Measurements from ENCODE around the gene RARRES2.
A peak's percentile ranks its signal among the peaks of the same experiment; 100 is the strongest.

RARRES2 gene

DNA sequence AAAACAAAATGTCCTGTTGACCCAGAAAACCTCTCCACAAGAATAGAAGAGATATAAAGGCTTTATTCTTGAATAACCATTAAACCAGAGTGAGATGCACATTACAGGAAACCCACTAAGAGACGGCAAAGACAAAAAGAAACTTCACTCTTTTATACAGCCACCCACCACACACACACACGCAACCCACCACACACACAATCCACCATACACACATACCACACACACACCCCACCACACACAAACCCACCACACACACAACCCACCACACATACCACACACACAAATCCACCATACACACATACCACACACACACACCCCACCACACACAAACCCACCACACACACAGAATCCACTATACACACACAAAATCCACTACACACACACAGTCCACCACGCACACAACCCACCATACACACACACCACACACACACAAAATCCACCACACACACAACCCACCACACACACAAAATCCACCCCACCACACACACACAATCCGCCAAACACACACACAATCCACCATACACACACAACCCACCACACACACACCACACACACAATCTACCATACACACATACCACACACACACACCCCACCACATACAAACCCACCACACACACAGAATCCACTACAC is 17.7 kb upstream of the RARRES2 start:
- Mint-ChIP-seq H3K36me3 (no peaks in the 10 kb centered on the region), H3K27me3 (no peaks in the 10 kb centered on the region), H3K27ac (peak overlapping the region; percentile 66), H3K4me1 (peaks cover 52% of the 10 kb centered on the region), H3K9me3 (no peaks in the 10 kb centered on the region), H3K4me3 (no peak overlapping the region)

DNA sequence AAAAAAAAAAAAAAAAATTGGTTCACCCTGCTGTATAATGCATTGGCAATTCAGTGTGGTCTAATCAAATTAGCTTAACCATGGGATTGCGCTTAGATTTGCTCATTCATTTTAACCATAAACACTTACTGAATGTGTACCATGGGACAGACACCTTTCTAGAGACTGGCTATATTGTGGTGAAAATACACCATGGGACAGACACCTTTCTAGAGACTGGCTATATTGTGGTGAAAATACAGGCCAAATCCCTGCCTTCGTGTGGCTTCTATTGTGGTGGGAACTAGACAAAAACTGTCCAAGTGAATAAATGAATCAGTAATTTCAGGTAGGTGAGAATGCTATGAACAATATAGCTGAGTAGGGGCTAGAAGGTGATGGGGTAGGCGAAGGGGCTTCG is 17.0 kb upstream of the RARRES2 start:
- Mint-ChIP-seq H3K27ac (peak overlapping the region; percentile 14), H3K9me3 (no peaks in the 10 kb centered on the region), H3K36me3 (no peaks in the 10 kb centered on the region), H3K4me3 (no peak overlapping the region), H3K4me1 (peaks cover 47% of the 10 kb centered on the region), H3K27me3 (no peaks in the 10 kb centered on the region)

DNA sequence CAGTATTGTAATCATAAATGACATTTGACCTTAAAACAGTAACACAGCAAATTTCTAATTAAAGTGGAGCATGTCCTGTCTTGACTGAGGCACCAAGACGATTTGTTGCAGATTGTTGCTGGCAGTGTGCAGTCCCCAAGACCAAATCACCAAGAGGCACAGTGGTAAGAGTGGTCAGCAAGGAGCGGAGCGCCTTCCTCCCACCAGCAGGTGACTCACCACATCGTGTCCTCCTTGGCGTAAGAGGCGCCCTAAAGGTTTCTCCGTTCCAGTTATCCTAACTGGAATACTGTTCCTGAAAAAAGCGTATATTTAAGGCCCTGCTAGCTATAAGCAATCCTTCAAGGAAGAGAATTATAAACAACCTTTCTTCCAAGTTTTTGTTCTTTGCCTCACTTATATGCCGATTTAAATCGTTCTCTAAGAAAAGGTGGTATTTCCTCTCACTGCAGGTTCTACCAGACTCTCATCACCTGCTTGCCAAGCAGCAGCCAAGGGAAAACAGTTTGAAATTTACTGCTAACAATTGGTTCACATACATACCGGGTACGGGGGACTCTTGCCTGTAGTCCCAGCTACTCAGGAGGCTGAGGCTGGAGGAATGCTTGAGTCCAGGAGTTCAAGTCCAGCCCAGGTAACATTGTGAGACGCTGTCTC is 16.5 kb upstream of the RARRES2 start:
- Mint-ChIP-seq H3K27me3 (no peaks in the 10 kb centered on the region), H3K4me1 (peaks cover 47% of the 10 kb centered on the region), H3K27ac (peak overlapping the region; percentile 92), H3K9me3 (no peaks in the 10 kb centered on the region), H3K4me3 (peak overlapping the region; percentile 77), H3K36me3 (no peaks in the 10 kb centered on the region)

DNA sequence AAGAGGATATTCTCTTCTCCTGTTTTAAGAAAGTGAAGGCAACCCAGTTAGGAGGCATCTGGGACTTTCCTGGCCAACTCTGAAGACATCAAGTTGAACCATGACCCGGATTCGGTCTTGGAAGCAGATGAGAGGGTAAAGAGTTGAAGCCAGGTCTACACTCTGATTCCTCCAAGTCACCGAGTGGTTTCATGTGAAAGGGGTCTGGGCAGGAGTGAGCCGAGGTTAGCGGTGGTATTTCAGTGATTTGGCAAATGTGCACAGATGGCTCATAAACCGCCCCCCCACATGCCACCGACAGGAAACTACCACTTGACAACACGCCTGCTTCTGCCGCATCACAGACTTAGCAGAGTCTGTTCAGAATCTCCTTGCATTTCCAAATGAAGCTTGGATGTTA is 15.8 kb upstream of the RARRES2 start:
- Mint-ChIP-seq H3K9me3 (no peaks in the 10 kb centered on the region), H3K4me1 (peaks cover 47% of the 10 kb centered on the region), H3K27ac (peak overlapping the region; percentile 92), H3K36me3 (no peaks in the 10 kb centered on the region), H3K27me3 (no peaks in the 10 kb centered on the region), H3K4me3 (peak overlapping the region; percentile 77)

DNA sequence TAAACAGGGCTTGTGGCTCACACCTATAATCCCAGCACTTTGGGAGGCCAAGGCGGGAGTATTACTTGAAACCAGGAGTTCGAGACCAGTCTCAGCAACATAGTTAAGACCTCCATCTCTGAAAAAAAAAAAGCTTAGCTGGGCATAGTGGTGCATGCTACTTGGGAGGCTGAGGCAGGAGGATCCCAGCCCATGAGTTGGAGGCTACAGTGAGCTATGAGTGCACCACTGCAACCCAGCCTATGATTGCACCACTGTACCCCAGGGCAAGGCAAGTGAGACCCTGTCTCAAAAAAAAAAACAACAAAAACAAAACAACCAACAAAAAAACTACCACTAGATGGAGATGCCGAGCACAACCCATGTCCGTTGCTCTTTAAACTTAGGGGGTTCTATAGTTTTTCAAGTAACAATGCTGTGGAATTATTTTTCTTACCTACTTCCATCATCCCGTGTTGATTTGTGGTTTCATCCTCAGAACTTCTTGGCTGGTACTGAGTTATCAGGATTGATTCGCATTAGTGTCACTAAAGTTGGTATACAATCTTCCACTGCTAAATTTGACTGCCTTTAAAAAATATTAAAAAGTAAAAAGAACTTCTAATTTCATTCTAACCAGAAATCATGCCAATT is 15.0 kb upstream of the RARRES2 start:
- Mint-ChIP-seq H3K4me3 (peak overlapping the region; percentile 44), H3K9me3 (no peaks in the 10 kb centered on the region), H3K27ac (peak overlapping the region; percentile 62), H3K27me3 (no peaks in the 10 kb centered on the region), H3K4me1 (peaks cover 44% of the 10 kb centered on the region), H3K36me3 (no peaks in the 10 kb centered on the region)

DNA sequence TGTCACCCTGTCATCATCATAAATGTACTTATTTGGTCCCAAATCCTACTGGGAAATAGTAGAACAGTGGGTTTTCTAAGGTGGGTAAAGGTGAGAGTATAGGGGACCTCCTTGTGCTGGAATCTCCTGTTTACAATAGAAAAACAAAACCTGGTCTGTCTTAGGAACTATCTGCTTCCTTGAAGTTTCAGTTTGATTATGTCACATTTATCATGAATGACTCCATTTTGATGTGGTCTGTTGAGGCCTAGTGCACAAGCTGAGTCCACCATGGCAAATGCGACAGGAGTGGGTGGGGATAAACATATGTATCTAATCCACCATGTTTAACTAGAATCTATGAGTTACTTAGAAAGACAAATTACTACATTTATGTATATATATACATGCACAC is 14.2 kb upstream of the RARRES2 start:
- peaks cover 44% of the 10 kb centered on the region for H3K4me1 Mint-ChIP-seq
- no peaks in the 10 kb centered on the region for H3K36me3 Mint-ChIP-seq
- no peaks in the 10 kb centered on the region for H3K27me3 Mint-ChIP-seq
- no peaks in the 10 kb centered on the region for H3K9me3 Mint-ChIP-seq
- H3K27ac Mint-ChIP-seq: no peak overlapping the region
- no peak overlapping the region for H3K4me3 Mint-ChIP-seq

DNA sequence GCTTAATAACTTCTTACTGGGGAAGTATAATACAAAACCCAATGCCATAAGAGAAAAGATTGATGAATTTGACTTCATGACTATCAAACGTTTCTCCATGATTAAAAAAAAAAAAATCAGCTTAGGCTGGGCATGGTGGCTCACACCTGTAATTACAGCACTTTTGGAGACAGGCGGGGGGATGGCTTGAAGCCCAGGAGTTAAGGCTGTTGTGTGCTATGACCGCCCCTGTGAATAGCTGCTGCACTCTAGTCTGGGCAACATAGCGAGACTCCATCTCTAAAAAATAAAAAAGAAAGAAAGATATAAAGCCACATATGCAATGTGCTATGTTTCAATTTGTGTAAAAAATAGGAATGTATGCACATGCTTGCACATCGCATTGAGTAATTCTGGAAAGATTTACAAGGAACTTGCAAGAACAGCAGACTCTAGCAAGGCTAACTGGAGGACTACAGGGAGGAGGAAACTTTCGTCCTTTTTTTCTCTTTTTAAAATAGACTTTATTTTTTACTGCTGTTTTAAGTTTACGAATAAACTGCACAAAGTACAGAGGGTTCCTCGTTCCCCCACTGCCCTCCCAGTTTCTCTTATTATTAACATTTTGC is 10.3 kb upstream of the RARRES2 start:
- Mint-ChIP-seq H3K36me3 (no peaks in the 10 kb centered on the region), H3K27me3 (no peaks in the 10 kb centered on the region), H3K9me3 (no peaks in the 10 kb centered on the region), H3K4me3 (no peak overlapping the region), H3K27ac (no peak overlapping the region), H3K4me1 (peaks cover 11% of the 10 kb centered on the region)

DNA sequence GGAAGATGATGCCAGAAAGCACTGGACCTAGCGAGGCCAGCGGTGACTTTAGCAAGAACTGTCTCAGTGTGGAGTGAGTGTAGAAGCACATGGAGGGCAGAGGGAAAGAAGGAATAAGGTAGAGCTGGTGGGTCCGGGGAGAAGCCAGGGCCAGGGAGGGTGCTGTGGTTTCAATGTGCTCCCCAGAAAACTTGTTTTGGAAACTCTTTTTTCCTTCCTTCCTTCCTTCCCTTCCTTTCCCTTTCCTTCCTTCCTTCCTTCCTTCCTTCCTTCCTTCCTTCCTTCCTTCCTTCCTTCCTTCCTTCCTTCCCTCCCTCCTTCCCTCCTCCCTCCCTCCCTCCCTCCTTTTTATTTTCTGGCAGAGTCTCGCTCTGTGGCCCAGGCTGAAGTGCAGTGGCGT is 5.5 kb upstream of the RARRES2 start:
- no peaks in the 10 kb centered on the region for H3K9me3 Mint-ChIP-seq
- no peak overlapping the region for H3K4me3 Mint-ChIP-seq
- H3K4me1 Mint-ChIP-seq: peaks cover 3% of the 10 kb centered on the region
- H3K27ac Mint-ChIP-seq: no peak overlapping the region
- peaks cover 13% of the 10 kb centered on the region for H3K27me3 Mint-ChIP-seq
- no peaks in the 10 kb centered on the region for H3K36me3 Mint-ChIP-seq

DNA sequence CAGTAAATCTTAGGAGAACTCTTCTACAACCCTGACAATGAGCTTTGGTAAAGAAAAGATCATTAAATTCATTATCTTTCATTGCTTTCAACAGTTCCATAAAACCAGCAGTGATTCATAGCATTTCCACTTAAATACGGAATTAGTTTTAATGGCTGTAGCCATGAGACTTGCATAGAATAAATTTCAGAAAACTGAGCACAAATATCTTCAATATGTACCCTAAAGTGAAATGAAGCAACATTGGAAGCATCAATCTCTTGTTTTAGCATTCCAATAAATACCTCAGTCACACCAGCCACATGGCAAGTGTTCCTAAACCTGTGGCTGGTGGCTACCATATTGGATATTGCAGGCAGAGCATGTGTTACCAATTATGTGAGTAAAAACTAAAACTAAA is 3.6 kb upstream of the RARRES2 start:
- H3K9me3 Mint-ChIP-seq: no peaks in the 10 kb centered on the region
- peaks cover 18% of the 10 kb centered on the region for H3K27me3 Mint-ChIP-seq
- H3K4me3 Mint-ChIP-seq: no peak overlapping the region

DNA sequence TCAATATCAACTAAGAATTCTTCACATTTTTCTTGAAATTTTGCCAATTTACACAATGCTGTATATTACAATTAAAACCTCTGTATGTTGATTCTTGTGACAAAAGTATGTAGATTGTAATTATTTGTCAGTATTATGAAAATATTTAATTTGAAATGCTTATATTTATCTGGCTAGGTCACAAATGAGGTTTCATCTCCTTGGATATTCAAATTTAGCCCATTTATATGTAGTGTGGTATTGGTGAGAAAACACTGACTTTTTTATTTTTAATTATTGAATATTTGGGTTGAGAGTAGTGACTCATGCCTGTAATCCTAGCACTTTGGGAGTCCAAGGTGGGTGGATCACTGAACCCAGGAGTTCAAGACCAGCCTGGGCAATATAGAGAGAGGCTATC is 2.9 kb upstream of the RARRES2 start:
- Mint-ChIP-seq H3K4me3 (no peak overlapping the region), H3K9me3 (no peaks in the 10 kb centered on the region), H3K36me3 (no peaks in the 10 kb centered on the region), H3K4me1 (peaks cover 13% of the 10 kb centered on the region), H3K27ac (no peak overlapping the region), H3K27me3 (peaks cover 21% of the 10 kb centered on the region)

More for the DNA sequence above, 3.6 kb upstream of the RARRES2 start:
- H3K27ac Mint-ChIP-seq: no peak overlapping the region
- peaks cover 10% of the 10 kb centered on the region for H3K4me1 Mint-ChIP-seq
- H3K36me3 Mint-ChIP-seq: no peaks in the 10 kb centered on the region

DNA sequence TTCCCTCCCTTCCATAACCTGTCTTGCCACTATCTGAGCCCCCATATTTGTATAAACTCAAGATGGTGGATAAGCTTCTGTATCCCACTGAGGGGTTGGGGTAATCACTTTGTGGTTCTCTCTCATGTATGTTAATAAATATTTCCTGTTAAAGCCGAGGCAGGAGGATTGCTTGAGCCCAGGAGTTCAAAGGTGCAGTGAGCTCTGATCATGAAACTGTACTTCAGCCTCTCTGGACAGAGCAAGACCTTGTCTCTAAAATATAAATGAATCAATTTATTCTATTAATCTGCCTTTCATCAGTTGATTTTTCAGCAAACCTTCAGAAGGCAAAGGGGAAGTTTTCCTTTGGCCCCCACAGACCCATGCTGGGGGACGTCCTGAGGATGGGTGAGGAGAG is 1.8 kb upstream of the RARRES2 start:
- peaks cover 13% of the 10 kb centered on the region for H3K4me1 Mint-ChIP-seq
- H3K36me3 Mint-ChIP-seq: no peaks in the 10 kb centered on the region
- no peak overlapping the region for H3K27ac Mint-ChIP-seq
- no peaks in the 10 kb centered on the region for H3K9me3 Mint-ChIP-seq
- H3K4me3 Mint-ChIP-seq: no peak overlapping the region
- H3K27me3 Mint-ChIP-seq: peaks cover 21% of the 10 kb centered on the region

DNA sequence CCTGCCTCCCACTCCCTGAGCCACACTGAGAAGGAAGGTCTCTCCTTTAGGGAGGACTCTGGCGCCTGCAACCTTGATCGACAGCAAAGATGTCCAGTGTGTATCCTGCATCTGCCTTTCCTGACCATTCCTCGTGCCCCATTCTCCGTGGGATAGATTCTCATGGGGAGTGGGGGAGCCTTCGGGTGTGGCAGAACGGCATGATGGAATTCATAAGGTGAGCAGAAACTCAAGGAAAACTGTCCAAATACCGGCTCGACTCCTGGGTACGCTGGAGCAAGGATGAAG is 636 bp upstream of the RARRES2 start:
- Mint-ChIP-seq H3K4me3 (peak overlapping the region; percentile 42), H3K4me1 (peaks cover 13% of the 10 kb centered on the region), H3K27ac (no peak overlapping the region), H3K36me3 (peaks cover 2% of the 10 kb centered on the region), H3K9me3 (no peaks in the 10 kb centered on the region), H3K27me3 (peaks cover 21% of the 10 kb centered on the region)

DNA sequence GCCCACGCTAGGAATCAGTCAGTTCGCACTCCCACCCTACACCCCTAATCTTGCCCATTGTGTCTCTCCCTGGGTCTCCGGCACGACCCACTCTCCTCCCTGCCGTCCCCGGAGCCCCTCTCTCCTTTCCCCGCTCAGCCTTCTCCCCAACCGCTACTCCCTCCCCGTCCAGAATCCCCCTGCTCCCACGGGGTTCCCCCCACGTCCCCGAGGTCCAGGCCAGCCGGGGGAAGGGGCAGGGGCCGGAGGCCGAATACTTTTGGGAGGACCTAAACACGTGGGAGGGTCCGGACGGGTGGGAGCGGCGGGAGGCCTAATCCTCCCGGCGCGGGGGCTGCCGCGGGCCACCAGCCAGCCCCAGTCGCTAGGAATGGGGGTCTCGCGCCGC is 560 bp downstream of the RARRES2 start:
- no peak overlapping the region for H3K27ac Mint-ChIP-seq
- peaks cover 2% of the 10 kb centered on the region for H3K36me3 Mint-ChIP-seq
- no peak overlapping the region for H3K4me3 Mint-ChIP-seq
- H3K27me3 Mint-ChIP-seq: peaks cover 17% of the 10 kb centered on the region
- peaks cover 13% of the 10 kb centered on the region for H3K4me1 Mint-ChIP-seq
- H3K9me3 Mint-ChIP-seq: no peaks in the 10 kb centered on the region

DNA sequence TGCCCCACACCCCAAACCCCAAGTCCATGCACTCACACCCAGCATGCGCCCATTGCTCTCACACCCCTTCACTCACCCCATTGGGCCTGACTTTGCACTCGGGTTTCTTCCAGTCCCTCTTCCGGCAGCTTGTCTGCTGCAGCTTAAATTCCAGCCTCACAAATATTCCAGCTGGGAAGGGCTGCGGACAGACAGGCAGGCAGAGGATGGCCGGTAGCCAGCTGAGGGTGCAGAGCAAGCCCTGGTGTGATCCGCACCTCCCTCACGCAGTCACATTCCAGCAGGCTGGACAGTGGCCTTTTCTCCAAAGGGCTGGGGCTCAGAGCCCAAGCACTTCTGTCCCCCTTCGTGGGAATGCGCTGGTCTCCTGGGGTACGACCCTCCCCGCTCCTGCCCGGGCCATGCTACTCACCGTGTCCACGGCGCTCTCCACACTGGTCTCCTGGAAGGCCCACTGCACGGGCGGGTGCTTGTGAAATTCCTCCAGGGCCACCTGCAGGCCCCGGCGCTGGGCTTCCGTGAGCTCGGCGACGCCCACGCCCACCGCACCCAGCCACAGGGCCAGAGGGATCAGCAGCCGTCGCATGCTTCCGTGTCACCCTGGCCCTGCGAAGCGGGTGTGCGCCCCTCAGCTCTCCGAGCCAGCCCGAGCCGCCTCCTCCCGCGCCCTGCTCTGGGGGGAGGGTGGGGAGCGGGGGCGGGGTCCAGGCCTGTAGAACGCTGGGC is 1.2 kb downstream of the RARRES2 start:
- Mint-ChIP-seq H3K4me3 (no peak overlapping the region), H3K4me1 (peaks cover 13% of the 10 kb centered on the region), H3K27me3 (peaks cover 17% of the 10 kb centered on the region), H3K9me3 (no peaks in the 10 kb centered on the region), H3K36me3 (peaks cover 2% of the 10 kb centered on the region), H3K27ac (no peak overlapping the region)

DNA sequence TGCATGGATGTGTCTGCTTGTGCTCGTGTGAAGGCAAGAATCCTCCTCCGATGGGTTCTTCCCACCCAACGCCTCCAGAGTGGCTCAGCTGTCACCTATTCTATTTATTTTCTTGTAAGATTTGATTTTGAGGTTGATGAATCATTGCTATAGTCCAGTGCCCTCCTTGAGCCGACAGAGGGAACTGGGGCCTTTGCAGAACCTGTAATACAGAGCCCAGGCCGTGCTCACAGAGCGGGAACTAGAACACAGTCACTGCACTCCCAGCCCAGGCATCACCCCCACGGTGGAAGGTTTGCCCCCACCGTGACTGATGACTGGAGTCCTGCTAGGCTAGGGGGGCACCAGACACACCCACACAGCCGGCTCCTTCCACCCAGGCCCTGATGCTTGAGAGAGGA is 2.0 kb downstream of the RARRES2 start:
- Mint-ChIP-seq H3K27ac (no peak overlapping the region), H3K4me1 (peaks cover 13% of the 10 kb centered on the region), H3K36me3 (peaks cover 2% of the 10 kb centered on the region), H3K4me3 (no peak overlapping the region), H3K27me3 (peaks cover 17% of the 10 kb centered on the region), H3K9me3 (no peaks in the 10 kb centered on the region)
